LHCN-M2 (cell line): ENCODE measurements around the gene MSANTD7. TPM values are rescaled to one million over a fixed set of nuclear protein-coding genes. Genes with fewer than 3 reads are reported as not detected.

ENCODE experiments used
- DNase-seq: peaks from one replicate; pipeline ENCODE4 v3.0.0-alpha.2; 2012; ENCODE audit warnings: low read depth
- total RNA-seq: library from RNA; depleted of rRNA; stranded (reverse); fragments of >200 nt; gene quantifications from 2 replicates; pipeline ENCODE4 v1.2.3, GENCODE V29; 2014; rRNA removed

Gene MSANTD7
- total RNA-seq, 1 experiment from 2014 or later = 23.2 TPM

DNA sequence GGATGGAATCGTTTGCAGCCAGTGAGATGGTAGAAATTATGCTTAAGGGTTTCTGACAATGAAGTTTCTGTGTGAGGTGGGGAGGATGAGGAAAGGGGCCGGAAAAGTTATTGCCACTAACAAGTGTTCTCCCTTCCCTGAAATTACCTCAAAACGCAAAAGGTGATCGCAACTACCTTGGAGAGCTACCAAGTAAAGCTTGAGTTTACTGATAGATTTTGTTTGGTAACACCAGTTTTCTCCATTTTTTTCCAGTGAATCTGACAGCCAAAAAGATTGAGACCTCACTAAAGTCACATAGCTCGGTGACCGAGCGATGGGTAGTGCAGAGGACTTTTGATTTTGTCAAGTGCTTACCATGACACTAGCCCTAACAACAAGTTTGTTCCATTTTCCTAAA lies 42.1 kb downstream of the MSANTD7 start:
- DNase-seq = no peak

DNA sequence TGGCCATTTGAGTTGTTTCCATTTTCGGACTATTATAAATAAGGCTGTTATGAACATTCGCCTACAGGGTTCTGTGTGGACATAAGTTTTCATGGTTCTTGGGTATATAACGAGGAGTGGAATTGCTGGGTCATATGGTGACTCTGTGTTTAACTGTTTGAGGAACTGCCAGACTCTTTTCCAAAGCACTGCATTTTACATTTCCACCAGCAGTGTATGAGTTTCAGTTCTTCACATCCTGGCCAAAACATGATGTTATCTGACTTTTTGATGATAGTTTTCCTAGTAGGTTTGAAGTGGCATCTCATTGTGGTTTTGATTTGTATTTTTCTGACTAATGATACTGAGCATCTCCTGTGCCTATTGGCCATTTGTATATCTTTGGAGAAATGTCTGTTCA lies 46.0 kb downstream of the MSANTD7 start:
- no peak for DNase-seq

Other genes with a start within 250 kb of the MSANTD7 start
- 8.6 and 15.2 TPM in 2 replicates for gene FAM107B, start 63.4 kb upstream of the MSANTD7 start, total RNA-seq
- gene CDNF, start 269 bp upstream of the MSANTD7 start, total RNA-seq = 0.96 and 1.1 TPM in 2 replicates
- 27.3 and 31.1 TPM in 2 replicates for gene HSPA14, start within 50 bp of the MSANTD7 start, total RNA-seq
- gene SUV39H2, start 40.6 kb downstream of the MSANTD7 start, total RNA-seq = 29.0 and 34.0 TPM in 2 replicates
- 8.8 and 11.5 TPM in 2 replicates for gene DCLRE1C, start 115.8 kb downstream of the MSANTD7 start, total RNA-seq
- not detected in 2 replicates for gene MEIG1, start 121.1 kb downstream of the MSANTD7 start, total RNA-seq
- 0.69 and 2.6 TPM in 2 replicates for gene OLAH, start 205.6 kb downstream of the MSANTD7 start, total RNA-seq